SK-N-MC (cell line): ENCODE data around the gene TM2D3.

ENCODE experiments used
- DNase-seq: peaks from one replicate; pipeline ENCODE4 v3.0.0-alpha.2; 2011; ENCODE audit warnings: low read depth, low spot score
- H3K27ac ChIP-seq: fragments of 200-600 bp; sonication (generic); 2 replicates; pipeline ENCODE4 v1.5.1; 2016; ENCODE audit warnings: mixed run types
- H3K36me3 ChIP-seq: fragments of 200-600 bp; sonication (generic); 2 replicates; pipeline ENCODE4 v1.6.1; 2017; ENCODE audit warnings: antibody characterized with exemption, low read length, mixed read lengths; ENCODE audit not compliant: insufficient read depth
- H3K4me3 ChIP-seq: fragments of 200-600 bp; sonication (generic); 2 replicates; pipeline ENCODE4 v1.5.1; 2016
- H3K9ac ChIP-seq: fragments of 200-600 bp; sonication (generic); 2 replicates; pipeline ENCODE4 v1.8.0; 2017; ENCODE audit warnings: mixed run types, mixed read lengths; ENCODE audit not compliant: insufficient read length
- H3K9me3 ChIP-seq: fragments of 200-600 bp; sonication (generic); 2 replicates; pipeline ENCODE4 v1.6.1; 2017; ENCODE audit warnings: low read depth, mild to moderate bottlenecking, antibody characterized with exemption, low read length, moderate library complexity, mixed read lengths
- EZH2 ChIP-seq: fragments of 200-600 bp; sonication (generic); IDR thresholded peaks from one replicate; pipeline ENCODE4 v1.6.1; 2017; ENCODE audit warnings: antibody characterized with exemption
- FOXP2 ChIP-seq: optimal IDR thresholded peaks from 2 replicates; pipeline ENCODE3; 2011; ENCODE audit warnings: mild to moderate bottlenecking, moderate library complexity; ENCODE audit not compliant: insufficient read depth; ENCODE audit errors: extremely low read length, control extremely low read depth
- POLR2AphosphoS5 ChIP-seq: IDR thresholded peaks from 2 replicates; pipeline ENCODE4 v1.6.1; 2012; ENCODE audit warnings: mild to moderate bottlenecking, low read depth, low read length, borderline replicate concordance

TM2D3 gene

DNA sequence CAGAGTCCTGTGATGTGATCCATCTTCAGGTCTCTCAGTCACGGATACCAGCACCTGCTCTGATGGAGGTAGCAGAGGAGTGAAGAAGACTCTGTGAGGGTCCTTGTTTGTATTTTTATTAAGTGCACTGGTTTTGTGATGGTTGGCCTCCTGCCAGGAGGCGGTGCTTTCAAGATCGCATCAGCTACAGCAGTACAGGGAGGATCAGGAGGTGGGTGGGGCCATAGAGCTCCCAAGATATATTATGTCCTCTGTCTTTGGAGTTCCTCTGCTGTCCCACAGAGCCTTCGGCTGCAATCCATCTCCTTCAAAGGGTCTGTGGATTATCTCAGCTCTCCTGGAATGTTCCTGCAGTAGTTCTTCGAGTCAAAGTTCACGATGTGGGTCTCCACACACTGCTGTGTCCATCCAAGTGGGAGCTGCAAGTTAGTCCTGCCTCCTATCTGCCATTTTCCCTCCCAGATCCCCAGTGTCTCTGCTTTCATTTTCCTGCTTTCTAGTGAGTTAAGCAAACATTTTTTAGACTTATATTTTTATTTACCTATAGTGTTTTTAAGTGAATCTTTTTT, 54.7 kb downstream of the TM2D3 start:
- Histone ChIP-seq H3K27ac (no peak overlapping the region), H3K4me3 (peak overlapping the region; percentile 61), H3K9me3 (no peaks in the 10 kb centered on the region), H3K9ac (no peak overlapping the region), H3K36me3 (no peaks in the 10 kb centered on the region)
- no peak for DNase-seq
- TF ChIP-seq FOXP2 (no peak), POLR2AphosphoS5 (no peak), EZH2 (no peak)

DNA sequence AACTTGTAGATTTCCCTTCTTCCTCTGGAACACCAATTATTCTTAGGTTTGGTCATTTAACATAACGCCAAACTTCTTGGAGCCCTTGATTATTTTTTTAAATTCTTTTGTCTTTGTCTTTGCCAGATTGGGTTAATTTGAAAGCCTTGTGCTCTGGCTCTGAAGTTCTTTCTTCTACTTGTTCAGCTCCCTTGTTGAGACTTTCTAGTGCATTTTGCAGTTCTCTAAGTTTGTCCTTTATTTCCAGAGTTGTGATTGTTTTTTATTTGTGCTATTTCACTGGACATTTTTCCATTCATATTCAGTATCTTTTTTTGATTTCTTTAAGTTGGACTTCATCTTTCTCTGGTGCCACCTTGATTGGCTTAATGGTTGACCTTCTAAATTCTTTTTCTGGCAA, 55.5 kb downstream of the TM2D3 start:
- Histone ChIP-seq H3K4me3 (no peak overlapping the region), H3K9ac (no peak overlapping the region), H3K36me3 (no peaks in the 10 kb centered on the region), H3K9me3 (no peaks in the 10 kb centered on the region), H3K27ac (no peak overlapping the region)
- DNase-seq, result no peak
- TF ChIP-seq POLR2AphosphoS5 (no peak), EZH2 (no peak), FOXP2 (no peak)
